Endothelial cell of umbilical vein (primary cell): ENCODE measurements around the gene SRSF10. TPM values are rescaled to one million over a fixed set of nuclear protein-coding genes. Genes with fewer than 3 reads are reported as not detected.
A peak's percentile ranks its signal among the peaks of the same experiment; 100 is the strongest.

Experiments
- BruUV-seq: library from RNA; stranded (reverse); fragments of 400-500 nt; replicated peaks from 2 replicates; lab custom pipeline; 2021; lab: Mats Ljungman, UMichigan
- CTCF ChIA-PET: fragments of 300-600, 350-600 bp; sonication (Branson Sonifier 250); formaldehyde crosslinking; loops from one replicate; lab custom pipeline; 2021; ENCODE audit warnings: antibody characterized with exemption, inconsistent platforms; lab: Charles Lee
- POLR2A ChIA-PET: fragments of 300-600, 350-600 bp; sonication (Branson Sonifier 250); formaldehyde crosslinking; loops from one replicate; lab custom pipeline; 2021; ENCODE audit warnings: antibody characterized with exemption, inconsistent platforms; lab: Charles Lee
- DNase-seq: peaks from one replicate; pipeline ENCODE4 v3.0.0-alpha.2; 2011; ENCODE audit warnings: low read depth, low spot score
- FAIRE-seq: peaks from 2 replicates; lab custom pipeline; 2011; peaks lifted over from hg19 to GRCh38; lab: Jason Lieb, UNC
- H2AFZ ChIP-seq: 2 replicates; pipeline ENCODE4 v1.6.0; 2012; ENCODE audit warnings: low read depth, low read length, control low read depth, inconsistent platforms
- H3K27ac ChIP-seq: 2 replicates; pipeline ENCODE4 v1.5.1; 2011; ENCODE audit warnings: low read depth, mild to moderate bottlenecking, control low read depth, low read length, moderate library complexity; ENCODE audit not compliant: insufficient read depth
- H3K27me3 ChIP-seq, 2 experiments: 2 replicates each; pipeline versions ENCODE4 v1.6.0 to v1.6.1; 2011; ENCODE audit warnings: low read length in 2 of 2, mixed read lengths in 1 of 2; ENCODE audit not compliant: control insufficient read depth in 2 of 2, insufficient read depth in 2 of 2
- H3K36me3 ChIP-seq, 2 experiments: 2 replicates in 1 of 2; 3 replicates in 1 of 2; pipeline ENCODE4 v1.5.1; 2011; ENCODE audit warnings: low read length in 2 of 2, mild to moderate bottlenecking in 1 of 2, moderate library complexity in 1 of 2; ENCODE audit not compliant: control insufficient read depth in 2 of 2, insufficient read depth in 2 of 2; ENCODE audit errors: extremely low read depth in 1 of 2
- H3K4me1 ChIP-seq: 3 replicates; pipeline ENCODE4 v1.5.1; 2011; ENCODE audit warnings: mild to moderate bottlenecking, low read length; ENCODE audit not compliant: control insufficient read depth, insufficient read depth; ENCODE audit errors: extremely low read depth
- H3K4me2 ChIP-seq: 2 replicates; pipeline ENCODE4 v1.6.1; 2011; ENCODE audit warnings: low read length, control low read depth, mixed read lengths; ENCODE audit not compliant: insufficient read depth
- H3K4me3 ChIP-seq, 3 experiments: fragments of 200-600 bp in 1 of 3; sonication (generic), shearing (Covaris generic) in 1 of 3; replicated peaks in 1 of 3; 2 replicates each; pipeline ENCODE4 v1.5.1; 2011 to 2016; ENCODE audit warnings: control low read depth in 3 of 3, low read length in 3 of 3, mild to moderate bottlenecking in 2 of 3, inconsistent platforms in 1 of 3, low read depth in 1 of 3, moderate library complexity in 1 of 3; ENCODE audit not compliant: insufficient read depth in 1 of 3
- H3K79me2 ChIP-seq: 2 replicates; pipeline ENCODE4 v1.6.0; 2012; ENCODE audit warnings: low read length, inconsistent platforms; ENCODE audit not compliant: control insufficient read depth, insufficient read depth
- H3K9ac ChIP-seq: replicated peaks from 2 replicates; pipeline ENCODE3; 2011; ENCODE audit warnings: low read length, control low read depth; ENCODE audit not compliant: insufficient read depth; ENCODE audit errors: extremely low read depth
- H3K9me1 ChIP-seq: replicated peaks from 3 replicates; pipeline ENCODE4 v1.6.0; 2011; ENCODE audit warnings: mild to moderate bottlenecking, low read length; ENCODE audit not compliant: control insufficient read depth, insufficient read depth; ENCODE audit errors: extremely low read depth
- H3K9me3 ChIP-seq: replicated peaks from 2 replicates; pipeline ENCODE4 v1.5.1; 2012; ENCODE audit warnings: low read length, inconsistent platforms; ENCODE audit not compliant: control insufficient read depth, insufficient read depth
- H4K20me1 ChIP-seq: replicated peaks from 2 replicates; pipeline ENCODE3; 2011; ENCODE audit warnings: mild to moderate bottlenecking, low read length; ENCODE audit not compliant: control insufficient read depth, insufficient read depth; ENCODE audit errors: extremely low read depth
- CTCF ChIP-seq, 2 donors: IDR thresholded peaks; 1 replicate in 1 of 2; 2 replicates in 1 of 2; pipeline ENCODE4 v1.5.1; 2011; ENCODE audit warnings: low read length in 2 of 2, mild to moderate bottlenecking in 2 of 2, moderate library complexity in 2 of 2, control low read depth in 1 of 2, inconsistent platforms in 1 of 2, low read depth in 1 of 2; ENCODE audit not compliant: insufficient read depth in 1 of 2; ENCODE audit errors: extremely low read depth in 1 of 2
- FOS ChIP-seq: IDR thresholded peaks from 2 replicates; pipeline ENCODE4 v1.6.1; 2011; ENCODE audit warnings: mild to moderate bottlenecking, low read length, moderate library complexity, borderline replicate concordance; ENCODE audit not compliant: insufficient read depth
- GATA2 ChIP-seq: IDR thresholded peaks from 2 replicates; pipeline ENCODE4 v1.7.0; 2011; ENCODE audit warnings: low read depth, mild to moderate bottlenecking, moderate library complexity, mixed read lengths, low read length; ENCODE audit not compliant: insufficient read length, insufficient read depth
- JUN ChIP-seq: IDR thresholded peaks from 2 replicates; pipeline ENCODE4 v1.6.1; 2011; ENCODE audit warnings: borderline replicate concordance, low read depth; ENCODE audit not compliant: insufficient read length, insufficient read depth
- MAX ChIP-seq: IDR thresholded peaks from 2 replicates; pipeline ENCODE4 v1.6.1; 2011; ENCODE audit not compliant: insufficient read depth, insufficient read length
- MYC ChIP-seq: IDR thresholded peaks from one replicate; pipeline ENCODE4 v1.6.1; 2011; ENCODE audit warnings: mild to moderate bottlenecking, low read depth, low read length
- POLR2A ChIP-seq: IDR thresholded peaks from 2 replicates; pipeline ENCODE4 v1.6.1; 2012; ENCODE audit warnings: low read depth, mild to moderate bottlenecking, control low read depth, low read length
- POLR2AphosphoS5 ChIP-seq: IDR thresholded peaks from 2 replicates; pipeline ENCODE4 v1.6.1; 2012; ENCODE audit warnings: low read depth, mild to moderate bottlenecking, control low read depth, low read length, moderate library complexity; ENCODE audit not compliant: insufficient read depth
- dilution Hi-C: fragments of 300-500 bp; cut with MboI; formaldehyde crosslinking; loops from one replicate; pipeline ENCODE4 v1.15.0; 2019; ENCODE audit warnings: low sequenced_read_pairs; ENCODE audit not compliant: extremely low pct_ligation_motif_present
- intact Hi-C: fragments of 100-400 bp; cut with micrococcal nuclease; formaldehyde crosslinking; loops from one replicate; pipeline ENCODE4 v1.10.0; 2022
- polyA plus RNA-seq, 4 experiments: library from polyadenylated mRNA; depleted of rRNA in 3 of 4; stranded (reverse) in 3 of 4; unstranded in 1 of 4; fragments of >200 nt; gene quantifications; 2 replicates each; pipeline versions ENCODE4 v1.2.1 to v1.2.3, GENCODE V29; 2011 to 2012; ENCODE audit warnings: missing spikeins in 1 of 4
- total RNA-seq: library from RNA; stranded (reverse); gene quantifications from 2 replicates; pipeline ENCODE4 v1.2.3, GENCODE V29; 2021

Gene SRSF10
- total and polyA plus RNA-seq, 2 donors (not counting 3 experiments of a cell fraction or from before 2014, with no cell fraction given) = 124 to 135 TPM

GRCh38 chr1:23984417-23985186 lies 4.5 kb upstream of the SRSF10 start:
- CTCF ChIA-PET = interaction anchor here (1.6 kb wide), 1 partner anchor 34 kb away, joined by 5 read pairs; no protein-coding TSS in a partner anchor
- no peaks in the 10 kb centered on the region for H3K36me3 ChIP-seq
- peak overlapping the region; percentile 53 for H3K9ac ChIP-seq
- POLR2A ChIA-PET = no interaction called here
- H4K20me1 ChIP-seq = no peaks in the 10 kb centered on the region
- no peaks in the 10 kb centered on the region for H3K9me1 ChIP-seq
- no peak overlapping the region for H2AFZ ChIP-seq
- H3K27me3 ChIP-seq = no peaks in the 10 kb centered on the region
- peak overlapping the region; percentile 50 for H3K4me2 ChIP-seq
- BruUV-seq = no TSS peak
- TF ChIP-seq FOS (no peak), JUN (peak; percentile 26), POLR2AphosphoS5 (peak; percentile 53), GATA2 (peak; percentile 42)
- FAIRE-seq (peak; percentile 92), DNase-seq (peak; percentile 87)
- H3K79me2 ChIP-seq = peaks cover 5% of the 10 kb centered on the region
- peaks cover 18% of the 10 kb centered on the region for H3K4me1 ChIP-seq
- intact Hi-C loops (loop anchor here (1.0 to 2.0 kb wide), 2 partner anchors 35 to 86 kb away; no protein-coding TSS in a partner anchor), dilution Hi-C loops (no loop called here)
- H3K27ac ChIP-seq = peak overlapping the region; percentile 66
- no peaks in the 10 kb centered on the region for H3K9me3 ChIP-seq
- no peak overlapping the region for H3K4me3 ChIP-seq

- no peaks in the 10 kb centered on the region for H3K27me3 ChIP-seq
- peak overlapping the region; percentile 98 for H3K9ac ChIP-seq
- no peaks in the 10 kb centered on the region for H3K9me1 ChIP-seq
- TSS peak; percentile 98 for BruUV-seq
- H4K20me1 ChIP-seq = peaks cover 16% of the 10 kb centered on the region
- dilution Hi-C loops (no loop called here), intact Hi-C loops (loop anchor here (1.0 kb wide), 4 partner anchors 21 to 48 kb away; partner anchors contain the start of gene PNRC2)
- DNase-seq (no peak), FAIRE-seq (peak; percentile 64)
- peaks cover 46% of the 10 kb centered on the region for H3K4me1 ChIP-seq
- peak overlapping the region; percentile 40 for H3K4me2 ChIP-seq
- H3K27ac ChIP-seq = peak overlapping the region; percentile 94
- ChIA-PET CTCF (interaction anchor here (1.0 to 5.8 kb wide), 5 partner anchors 9 to 48 kb away, joined by 3 to 61 read pairs (median 4); no protein-coding TSS in a partner anchor), POLR2A (interaction anchor here (0.6 to 1.1 kb wide), 5 partner anchors 8 to 47 kb away, joined by 3 to 6 read pairs (median 3); no protein-coding TSS in a partner anchor)
- peak overlapping the region in 2 of 3 experiments; percentile 18 to 33 for H3K4me3 ChIP-seq
- TF ChIP-seq MAX = no peak
- TF ChIP-seq MYC = no peak
- no peak for TF ChIP-seq POLR2A
- no peak for TF ChIP-seq FOS
- TF ChIP-seq GATA2 = no peak
- no peak for TF ChIP-seq POLR2AphosphoS5
- TF ChIP-seq CTCF (IDR thresholded peaks at IDR 0.05; ENCODE audit: extremely low read depth in 1 of 2, insufficient read depth in 1 of 2, low read depth in 1 of 2, low read length in 2 of 2) = no peak
- H3K9me3 ChIP-seq = no peaks in the 10 kb centered on the region
- H2AFZ ChIP-seq = peak overlapping the region; percentile 67
- H3K36me3 ChIP-seq = peaks cover 0 to 5% of the 10 kb centered on the region in 2 experiments
- H3K79me2 ChIP-seq = peaks cover 44% of the 10 kb centered on the region
Observed at GRCh38 chr1:23980728-23981070, 572 bp upstream of the SRSF10 start.
